ENCODE data around the gene HJURP.
"Not testable (repeated sequence)": the region's sequence is repeated elsewhere in the genome, so short reads cannot be mapped to it uniquely, and the experiment has no call there.

HJURP gene

DNA sequence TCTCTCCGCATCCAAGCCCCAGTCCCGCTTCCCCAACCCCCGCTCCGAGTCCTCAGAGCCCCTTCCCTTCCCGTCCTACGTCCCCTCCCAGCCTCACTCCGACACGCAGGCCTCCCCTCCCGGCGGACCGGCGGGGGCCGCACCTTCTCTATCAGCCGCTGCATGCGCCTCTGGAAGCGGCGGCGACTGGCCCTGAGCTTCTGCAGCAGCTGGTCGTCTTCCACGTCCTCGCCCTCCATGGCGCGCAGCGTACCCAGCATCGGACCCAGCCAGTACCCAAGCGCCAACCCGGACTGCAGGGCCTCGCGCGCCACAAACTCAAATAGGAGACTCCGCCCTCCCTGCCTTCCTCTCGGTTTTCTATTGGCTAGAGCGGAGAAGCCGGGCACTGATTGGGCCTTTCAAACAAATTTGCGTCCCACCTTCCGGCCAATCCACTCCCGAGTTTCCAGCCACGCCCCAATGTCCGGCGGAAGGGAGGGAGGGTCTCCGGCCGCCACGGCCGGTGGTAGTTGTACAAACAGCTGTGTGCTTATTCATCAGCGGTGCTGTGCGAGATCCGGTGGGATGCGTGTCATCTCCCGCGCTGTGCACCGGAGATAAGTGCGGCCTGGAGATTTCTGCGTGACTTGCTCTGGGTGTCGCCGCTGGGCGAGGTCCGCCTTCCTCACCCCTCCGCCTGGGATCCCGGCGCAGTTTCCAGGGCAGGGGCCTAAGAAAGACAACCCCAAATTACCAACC lies at the start of gene HJURP:
HJURP (minus strand) TSS at position 295 of the 741 bp plus-strand sequence; CDS start at position 260, 35 bp downstream.
- peak within 1 kb of the TSS; percentile 96 for H3K4me2 ChIP-seq
- peak within 1 kb of the TSS; percentile 18 for H3K4me3 ChIP-seq (IDR thresholded peaks at IDR 0.05; ENCODE audit: insufficient read depth, low read depth, low read length)
- no peaks in the 10 kb centered on the region for H3K27me3 ChIP-seq (ENCODE audit: insufficient read depth, low read depth)
- peaks cover 25% of the 10 kb centered on the region for H3K4me1 ChIP-seq (ENCODE audit: low read depth, poor library complexity, severe bottlenecking)
- H3K9ac ChIP-seq: peak within 1 kb of the TSS; percentile 89
- H3K79me2 ChIP-seq (ENCODE audit: insufficient read depth, low read depth): peaks cover 47% of the 10 kb centered on the region
- no peaks in the 10 kb centered on the region; the same call in 1 of the 2 replicates for H4K20me1 ChIP-seq (ENCODE audit: insufficient read depth)
- peak within 1 kb of the TSS; percentile 62 for H3K27ac ChIP-seq
- TF ChIP-seq, protein P1, sequence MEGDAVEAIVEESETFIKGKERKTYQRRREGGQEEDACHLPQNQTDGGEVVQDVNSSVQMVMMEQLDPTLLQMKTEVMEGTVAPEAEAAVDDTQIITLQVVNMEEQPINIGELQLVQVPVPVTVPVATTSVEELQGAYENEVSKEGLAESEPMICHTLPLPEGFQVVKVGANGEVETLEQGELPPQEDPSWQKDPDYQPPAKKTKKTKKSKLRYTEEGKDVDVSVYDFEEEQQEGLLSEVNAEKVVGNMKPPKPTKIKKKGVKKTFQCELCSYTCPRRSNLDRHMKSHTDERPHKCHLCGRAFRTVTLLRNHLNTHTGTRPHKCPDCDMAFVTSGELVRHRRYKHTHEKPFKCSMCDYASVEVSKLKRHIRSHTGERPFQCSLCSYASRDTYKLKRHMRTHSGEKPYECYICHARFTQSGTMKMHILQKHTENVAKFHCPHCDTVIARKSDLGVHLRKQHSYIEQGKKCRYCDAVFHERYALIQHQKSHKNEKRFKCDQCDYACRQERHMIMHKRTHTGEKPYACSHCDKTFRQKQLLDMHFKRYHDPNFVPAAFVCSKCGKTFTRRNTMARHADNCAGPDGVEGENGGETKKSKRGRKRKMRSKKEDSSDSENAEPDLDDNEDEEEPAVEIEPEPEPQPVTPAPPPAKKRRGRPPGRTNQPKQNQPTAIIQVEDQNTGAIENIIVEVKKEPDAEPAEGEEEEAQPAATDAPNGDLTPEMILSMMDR (conservative IDR thresholded peaks at IDR 0.05; ENCODE audit: low read depth, low read length): no peak
- peak within 1 kb of the TSS; percentile 70 for H2AFZ ChIP-seq (ENCODE audit: low read depth)
- H3K36me3 ChIP-seq (ENCODE audit: insufficient read depth): peaks cover 6% of the 10 kb centered on the region; the same call in 1 of the 2 replicates

- no peak overlapping the region for H3K4me3 ChIP-seq (IDR thresholded peaks at IDR 0.05; ENCODE audit: insufficient read depth, low read depth, low read length)
- H3K27ac ChIP-seq: no peak overlapping the region
- no peaks in the 10 kb centered on the region for H3K79me2 ChIP-seq (ENCODE audit: insufficient read depth, low read depth)
- H4K20me1 ChIP-seq (ENCODE audit: insufficient read depth): no peaks in the 10 kb centered on the region
- H3K4me2 ChIP-seq: no peak overlapping the region
- TF ChIP-seq, protein P1 (conservative IDR thresholded peaks at IDR 0.05; ENCODE audit: low read depth, low read length): no peak
- no peak overlapping the region for H2AFZ ChIP-seq (ENCODE audit: low read depth)
- no peaks in the 10 kb centered on the region for H3K36me3 ChIP-seq (ENCODE audit: insufficient read depth)
- no peaks in the 10 kb centered on the region for H3K27me3 ChIP-seq (ENCODE audit: insufficient read depth, low read depth)
- no peaks in the 10 kb centered on the region for H3K4me1 ChIP-seq (ENCODE audit: low read depth, poor library complexity, severe bottlenecking)
- no peak overlapping the region for H3K9ac ChIP-seq
Observed at GRCh38 chr2:233901884-233902283, 47.5 kb upstream of the HJURP start.

DNA sequence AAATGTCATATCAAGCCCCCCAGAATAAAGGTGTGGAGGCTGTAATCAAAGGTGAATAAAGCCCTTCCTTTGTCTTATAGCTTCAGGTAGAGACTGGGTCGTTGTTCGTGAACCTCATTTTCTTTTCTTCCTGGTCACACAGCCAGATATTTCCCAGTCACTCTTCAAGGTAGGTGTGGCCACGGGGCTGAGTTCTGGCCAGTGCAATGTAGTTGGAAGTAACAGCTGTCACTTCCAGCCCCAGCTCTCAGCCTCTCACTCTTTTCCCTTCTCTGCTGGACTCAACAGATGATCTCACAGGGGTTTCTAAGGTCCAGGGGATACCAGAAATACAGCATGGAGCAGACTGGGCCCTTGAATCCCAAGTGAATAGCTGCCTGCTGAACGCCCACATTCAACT lies 47.0 kb upstream of the HJURP start:
- H3K27ac ChIP-seq: no peak overlapping the region
- H3K4me2 ChIP-seq: no peak overlapping the region
- no peaks in the 10 kb centered on the region for H3K4me1 ChIP-seq (ENCODE audit: low read depth, poor library complexity, severe bottlenecking)
- H3K27me3 ChIP-seq (ENCODE audit: insufficient read depth, low read depth): no peaks in the 10 kb centered on the region
- no peak overlapping the region for H3K4me3 ChIP-seq (IDR thresholded peaks at IDR 0.05; ENCODE audit: insufficient read depth, low read depth, low read length)
- H3K79me2 ChIP-seq (ENCODE audit: insufficient read depth, low read depth): no peaks in the 10 kb centered on the region
- H2AFZ ChIP-seq (ENCODE audit: low read depth): no peak overlapping the region
- TF ChIP-seq, protein P1 (conservative IDR thresholded peaks at IDR 0.05; ENCODE audit: low read depth, low read length): no peak
- H3K36me3 ChIP-seq (ENCODE audit: insufficient read depth): no peaks in the 10 kb centered on the region
- no peaks in the 10 kb centered on the region for H4K20me1 ChIP-seq (ENCODE audit: insufficient read depth)
- H3K9ac ChIP-seq: no peak overlapping the region

GRCh38 chr2:233896253-233896652 lies 41.9 kb upstream of the HJURP start:
- H3K4me2 ChIP-seq; H3K27me3 ChIP-seq (ENCODE audit: insufficient read depth, low read depth); H4K20me1 ChIP-seq (ENCODE audit: insufficient read depth); H3K9ac ChIP-seq; H3K36me3 ChIP-seq (ENCODE audit: insufficient read depth); H2AFZ ChIP-seq (ENCODE audit: low read depth); H3K27ac ChIP-seq; H3K4me1 ChIP-seq (ENCODE audit: low read depth, poor library complexity, severe bottlenecking); H3K79me2 ChIP-seq (ENCODE audit: insufficient read depth, low read depth); H3K4me3 ChIP-seq (IDR thresholded peaks at IDR 0.05; ENCODE audit: insufficient read depth, low read depth, low read length): not testable (repeated sequence)

DNA sequence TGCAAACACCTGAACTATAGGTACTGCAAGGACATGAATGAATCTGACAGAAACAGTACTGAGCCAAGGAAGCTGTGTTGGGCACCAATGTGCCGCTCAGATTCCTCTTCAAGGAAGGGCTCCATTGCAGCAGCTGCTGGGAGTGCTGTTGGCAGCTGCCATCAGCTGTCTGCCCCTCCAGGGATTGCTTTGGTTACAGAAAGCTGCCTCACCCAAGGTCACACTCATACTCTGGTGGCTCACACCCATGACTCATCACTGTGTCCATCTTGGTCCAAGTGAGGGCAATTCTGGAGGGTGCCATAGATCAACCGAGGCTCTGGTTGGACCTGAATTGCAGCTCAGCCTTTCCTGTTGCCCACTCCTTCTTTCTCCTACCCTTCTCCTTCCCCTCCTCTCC lies 38.5 kb upstream of the HJURP start:
- Histone ChIP-seq H4K20me1 (ENCODE audit: insufficient read depth) (no peaks in the 10 kb centered on the region), H3K36me3 (ENCODE audit: insufficient read depth) (no peaks in the 10 kb centered on the region), H3K4me3 (IDR thresholded peaks at IDR 0.05; ENCODE audit: insufficient read depth, low read depth, low read length) (no peak overlapping the region), H3K79me2 (ENCODE audit: insufficient read depth, low read depth) (no peaks in the 10 kb centered on the region), H3K9ac (no peak overlapping the region), H3K27me3 (ENCODE audit: insufficient read depth, low read depth) (no peaks in the 10 kb centered on the region), H3K4me1 (ENCODE audit: low read depth, poor library complexity, severe bottlenecking) (no peaks in the 10 kb centered on the region), H2AFZ (ENCODE audit: low read depth) (no peak overlapping the region), H3K27ac (no peak overlapping the region), H3K4me2 (no peak overlapping the region)
- TF ChIP-seq, protein P1 (conservative IDR thresholded peaks at IDR 0.05; ENCODE audit: low read depth, low read length): no peak

Measured in KMS-11 (cell line).